Vagina (tissue), 2 donors: ENCODE data around the gene GYG1.

Source experiments
- CTCF ChIP-seq, 3 experiments: fragments of 450-650 bp in 2 of 3; fragments of 200-600 bp in 1 of 3; sonication (generic) in 1 of 3; IDR thresholded peaks; one replicate each; pipeline ENCODE4 v1.5.1; 2017 to 2019; ENCODE audit warnings: antibody characterized with exemption in 3 of 3, mild to moderate bottlenecking in 2 of 3, moderate library complexity in 2 of 3
- POLR2AphosphoS5 ChIP-seq, 2 donors: sonication (generic); formaldehyde crosslinking; IDR thresholded peaks; one replicate each; pipeline ENCODE4 v1.9.0; 2017; ENCODE audit warnings: antibody characterized with exemption in 2 of 2, mild to moderate bottlenecking in 2 of 2, low read depth in 1 of 2; ENCODE audit not compliant: insufficient read depth in 1 of 2

- no peak for TF ChIP-seq CTCF (IDR thresholded peaks at IDR 0.05)
- no peak for TF ChIP-seq POLR2AphosphoS5 (IDR thresholded peaks at IDR 0.05; ENCODE audit: insufficient read depth in 1 of 2, low read depth in 1 of 2)
Measured at GRCh38 chr3:149007567-149008257, 16.4 kb downstream of the GYG1 start.
